K562 (cell line): ENCODE data around the gene PATJ.

Experiments
- ARID2 ChIP-seq: fragments of 450-650 bp; IDR thresholded peaks from 2 replicates; pipeline ENCODE4 v1.6.1; 2017; ENCODE audit warnings: antibody characterized with exemption, mild to moderate bottlenecking
- BDP1 ChIP-seq: IDR thresholded peaks from 3 replicates; pipeline ENCODE4 v1.6.1; 2011; ENCODE audit not compliant: insufficient read length, insufficient read depth
- BHLHE40 ChIP-seq: IDR thresholded peaks from 2 replicates; pipeline ENCODE4 v1.6.1; 2011; ENCODE audit warnings: low read length, improper control_type of control experiment
- CTCF ChIP-seq, 3 experiments: IDR thresholded peaks in 2 of 3; conservative IDR thresholded peaks in 1 of 3; 2 replicates each; pipeline ENCODE4 v1.5.1; 2011 to 2012; ENCODE audit warnings: low read length in 3 of 3, mild to moderate bottlenecking in 3 of 3, control low read depth in 2 of 3, improper control_type of control experiment in 1 of 3, inconsistent platforms in 1 of 3, low read depth in 1 of 3, mixed read lengths in 1 of 3, moderate library complexity in 1 of 3; ENCODE audit not compliant: insufficient read depth in 2 of 3
- HDAC1 ChIP-seq, 2 experiments: fragments of 450-650 bp; IDR thresholded peaks; 2 replicates each; pipeline ENCODE4 v1.6.1; 2016 to 2017; ENCODE audit warnings: inconsistent platforms in 1 of 2, mild to moderate bottlenecking in 1 of 2, moderate library complexity in 1 of 2
- MTA3 ChIP-seq: fragments of 450-650 bp; formaldehyde crosslinking; IDR thresholded peaks from 2 replicates; pipeline ENCODE4 v1.6.1; 2017; ENCODE audit warnings: mild to moderate bottlenecking, borderline replicate concordance
- SNRNP70 ChIP-seq: fragments of 200-400 bp; formaldehyde crosslinking; optimal IDR thresholded peaks from 2 replicates; pipeline ENCODE3; 2017; ENCODE audit warnings: low read depth, low read length
- TFAP4 ChIP-seq: sonication (generic); formaldehyde crosslinking; IDR thresholded peaks from 2 replicates; pipeline ENCODE4 v1.8.0; 2022; ENCODE audit warnings: missing genetic modification reagents, mild to moderate bottlenecking, moderate library complexity, borderline replicate concordance

DNA sequence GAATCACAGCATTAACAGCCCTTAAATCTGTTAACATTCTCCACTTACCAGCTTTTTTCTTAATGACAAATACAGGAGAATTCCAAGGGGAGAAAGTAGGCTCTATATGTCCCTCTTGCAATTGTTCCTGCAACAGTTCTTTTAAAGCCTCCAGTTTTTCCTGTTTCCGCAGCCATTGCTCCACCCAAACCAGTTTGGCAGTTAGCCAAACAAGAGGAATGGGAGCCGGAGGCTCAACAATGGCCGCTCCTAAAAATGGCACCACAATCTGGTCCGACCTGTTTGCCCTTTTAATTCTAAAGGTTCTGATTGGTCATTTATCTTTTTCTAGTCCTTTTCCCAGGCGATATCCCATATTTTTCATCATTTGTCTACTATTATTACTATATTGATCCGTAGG lies 438.4 kb downstream of the PATJ start:
- TF ChIP-seq BHLHE40 (no peak), MTA3 (no peak), SNRNP70 (no peak), CTCF (IDR thresholded peaks at IDR 0.05 in 2 of 3, conservative IDR thresholded peaks at IDR 0.05 in 1 of 3; ENCODE audit: insufficient read depth in 2 of 3, low read depth in 1 of 3, low read length in 3 of 3) (no peak), ARID2 (no peak), HDAC1 (IDR thresholded peaks at IDR 0.05) (no peak), BDP1 (no peak), TFAP4 (CRISPR knock-in tag) (no peak)
